Ishikawa (cell line): ENCODE measurements around the gene DDX56.

Source experiments
- REST ChIP-seq: IDR thresholded peaks from 2 replicates; pipeline ENCODE4 v1.6.1; 2012; ENCODE audit warnings: low read depth, mild to moderate bottlenecking
- TAF1 ChIP-seq: IDR thresholded peaks from 2 replicates; pipeline ENCODE4 v1.6.1; 2012; ENCODE audit warnings: low read depth, mild to moderate bottlenecking

- TF ChIP-seq REST: no peak
- 0 out of 2 replicates have a peak, but pooled peaks have one; percentile 14 for TF ChIP-seq TAF1
These were observed 8.5 kb downstream of the DDX56 start for GRCh38 chr7:44565097-44565794.
